Mesenchymal stem cell (in vitro differentiated cells and primary cell): ENCODE data around the gene FANCE.

Experiments
- DNase-seq: peaks from one replicate; pipeline ENCODE4 v3.0.0-alpha.2; 2013
- H2AFZ ChIP-seq: one replicate; pipeline ENCODE4 v1.6.1; 2013; ENCODE audit warnings: low read depth, mild to moderate bottlenecking, control low read depth, inconsistent platforms, low read length, moderate library complexity
- H2AK5ac ChIP-seq: 2 replicates; pipeline ENCODE4 v1.6.1; 2013; ENCODE audit warnings: low read length, moderate library complexity, mild to moderate bottlenecking, inconsistent platforms; ENCODE audit not compliant: severe bottlenecking
- H2BK120ac ChIP-seq: one replicate; pipeline ENCODE4 v1.6.1; 2013; ENCODE audit warnings: low read depth, mild to moderate bottlenecking, inconsistent platforms, low read length, moderate library complexity
- H2BK12ac ChIP-seq, 2 experiments: one replicate each; pipeline ENCODE4 v1.6.1; 2013; ENCODE audit warnings: inconsistent platforms in 2 of 2, low read length in 2 of 2, mild to moderate bottlenecking in 2 of 2, moderate library complexity in 2 of 2, control low read depth in 1 of 2
- H2BK15ac ChIP-seq: one replicate; pipeline ENCODE4 v1.6.1; 2013; ENCODE audit warnings: mild to moderate bottlenecking, low read depth, inconsistent platforms; ENCODE audit not compliant: poor library complexity, severe bottlenecking
- H2BK5ac ChIP-seq: 2 replicates; pipeline ENCODE4 v1.6.1; 2013; ENCODE audit warnings: low read depth, mild to moderate bottlenecking, low read length, control low read depth, inconsistent platforms; ENCODE audit not compliant: poor library complexity, severe bottlenecking
- H3K14ac ChIP-seq, 2 experiments: one replicate each; pipeline ENCODE4 v1.6.1; 2013; ENCODE audit warnings: inconsistent platforms in 2 of 2, low read length in 2 of 2, control low read depth in 1 of 2, mild to moderate bottlenecking in 1 of 2, moderate library complexity in 1 of 2
- H3K18ac ChIP-seq, 2 experiments: one replicate each; pipeline ENCODE4 v1.6.1; 2013; ENCODE audit warnings: inconsistent platforms in 2 of 2, low read length in 2 of 2, control low read depth in 1 of 2, low read depth in 1 of 2, mild to moderate bottlenecking in 1 of 2
- H3K23ac ChIP-seq, 2 experiments: one replicate each; pipeline ENCODE4 v1.6.1; 2013; ENCODE audit warnings: inconsistent platforms in 2 of 2, low read length in 2 of 2, mild to moderate bottlenecking in 2 of 2, moderate library complexity in 2 of 2, control low read depth in 1 of 2
- H3K27ac ChIP-seq: 2 replicates; pipeline ENCODE4 v1.5.1; 2013; ENCODE audit warnings: mild to moderate bottlenecking, moderate library complexity, low read length, control low read depth, inconsistent platforms; ENCODE audit not compliant: poor library complexity, severe bottlenecking
- H3K27me3 ChIP-seq, 2 experiments: 2 replicates each; pipeline versions ENCODE4 v1.6.1 to v1.7.0; 2013; ENCODE audit warnings: low read length in 2 of 2, mild to moderate bottlenecking in 2 of 2, moderate library complexity in 2 of 2, control low read depth in 1 of 2, inconsistent platforms in 1 of 2; ENCODE audit not compliant: control insufficient read depth in 1 of 2, insufficient read depth in 1 of 2
- H3K36me3 ChIP-seq, 2 experiments: 2 replicates each; pipeline versions ENCODE4 v1.6.1 to v1.7.0; 2013; ENCODE audit warnings: low read length in 2 of 2, control low read depth in 1 of 2, inconsistent platforms in 1 of 2, low read depth in 1 of 2, mild to moderate bottlenecking in 1 of 2; ENCODE audit not compliant: insufficient read depth in 2 of 2, control insufficient read depth in 1 of 2
- H3K4ac ChIP-seq, 2 experiments: one replicate each; pipeline ENCODE4 v1.6.1; 2013; ENCODE audit warnings: inconsistent platforms in 2 of 2, low read length in 2 of 2, mild to moderate bottlenecking in 2 of 2, moderate library complexity in 2 of 2, control low read depth in 1 of 2, low read depth in 1 of 2
- H3K4me1 ChIP-seq: 2 replicates; pipeline ENCODE4 v1.6.1; 2013; ENCODE audit warnings: low read depth, low read length, control low read depth; ENCODE audit not compliant: control insufficient read depth, insufficient read depth
- H3K4me2 ChIP-seq: 2 replicates; pipeline ENCODE4 v1.6.1; 2013; ENCODE audit warnings: low read length, mild to moderate bottlenecking, inconsistent platforms; ENCODE audit not compliant: poor library complexity, severe bottlenecking
- H3K4me3 ChIP-seq, 2 experiments: 2 replicates each; pipeline versions ENCODE4 v1.5.1 to v1.7.0; 2013; ENCODE audit warnings: low read length in 2 of 2, mild to moderate bottlenecking in 2 of 2, control low read depth in 1 of 2, low read depth in 1 of 2; ENCODE audit not compliant: insufficient read depth in 1 of 2
- H3K79me1 ChIP-seq: replicated peaks from 2 replicates; pipeline ENCODE4 v1.6.1; 2013; ENCODE audit warnings: mild to moderate bottlenecking, control low read depth, low read length, inconsistent platforms; ENCODE audit not compliant: poor library complexity, severe bottlenecking
- H3K9ac ChIP-seq: 2 replicates; pipeline ENCODE4 v1.7.0; 2013; ENCODE audit warnings: mild to moderate bottlenecking, low read length, moderate library complexity
- H3K9me3 ChIP-seq: 2 replicates; pipeline ENCODE4 v1.7.0; 2013; ENCODE audit warnings: mild to moderate bottlenecking, low read length; ENCODE audit not compliant: control insufficient read depth
- H4K8ac ChIP-seq: one replicate; pipeline ENCODE4 v1.6.1; 2013; ENCODE audit warnings: inconsistent platforms, mild to moderate bottlenecking, low read length, moderate library complexity
- H4K91ac ChIP-seq: one replicate; pipeline ENCODE4 v1.6.1; 2013; ENCODE audit warnings: mild to moderate bottlenecking, low read length, inconsistent platforms
- WGBS: methylation state at CpG from one replicate; pipeline ENCODE4 v1.1.7; 2013; ENCODE audit warnings: mixed read lengths; 5-methylcytosine and 5-hydroxymethylcytosine counted together

FANCE gene

DNA sequence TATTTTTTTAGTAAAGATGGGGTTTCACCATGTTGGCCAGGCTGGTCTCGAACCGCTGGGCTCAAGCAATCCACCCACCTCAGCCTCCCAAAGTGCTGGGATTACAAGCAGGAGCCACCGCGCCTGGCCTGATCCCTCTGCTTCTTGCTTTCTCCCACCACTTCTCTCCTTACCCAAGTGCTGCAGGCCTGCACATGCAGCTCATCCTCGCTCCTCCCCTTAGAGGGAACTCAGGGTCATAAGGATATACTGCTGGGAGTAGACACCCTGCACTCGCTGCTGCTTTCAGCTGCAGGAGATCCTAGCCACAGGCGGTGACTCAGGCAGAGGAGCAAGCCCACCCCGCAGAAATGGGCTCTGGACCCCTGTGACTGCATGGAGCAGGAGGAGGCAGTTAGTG, 40.0 kb upstream of the FANCE start:
- no peak overlapping the region for H3K18ac ChIP-seq
- no peak overlapping the region for H2AFZ ChIP-seq
- no peak overlapping the region for H3K4me3 ChIP-seq
- H2BK12ac ChIP-seq: no peak overlapping the region
- no peak overlapping the region for H3K23ac ChIP-seq
- DNase-seq: no peak
- H3K9ac ChIP-seq: no peak overlapping the region
- H3K27ac ChIP-seq: no peak overlapping the region
- H3K36me3 ChIP-seq: peaks cover 23 to 38% of the 10 kb centered on the region in 2 experiments
- no peak overlapping the region for H2BK120ac ChIP-seq
- H3K79me1 ChIP-seq: peaks cover 6% of the 10 kb centered on the region
- 97% methylated on average over 8 of the region's 8 CpGs for WGBS
- H2AK5ac ChIP-seq: no peak overlapping the region
- H4K91ac ChIP-seq: no peak overlapping the region
- H4K8ac ChIP-seq: no peak overlapping the region
- H3K4me1 ChIP-seq: peaks cover 5% of the 10 kb centered on the region
- no peak overlapping the region for H2BK15ac ChIP-seq
- no peak overlapping the region for H3K4ac ChIP-seq
- H2BK5ac ChIP-seq: no peak overlapping the region
- no peaks in the 10 kb centered on the region for H3K9me3 ChIP-seq
- H3K14ac ChIP-seq: no peak overlapping the region
- no peaks in the 10 kb centered on the region for H3K27me3 ChIP-seq
- no peak overlapping the region for H3K4me2 ChIP-seq

DNA sequence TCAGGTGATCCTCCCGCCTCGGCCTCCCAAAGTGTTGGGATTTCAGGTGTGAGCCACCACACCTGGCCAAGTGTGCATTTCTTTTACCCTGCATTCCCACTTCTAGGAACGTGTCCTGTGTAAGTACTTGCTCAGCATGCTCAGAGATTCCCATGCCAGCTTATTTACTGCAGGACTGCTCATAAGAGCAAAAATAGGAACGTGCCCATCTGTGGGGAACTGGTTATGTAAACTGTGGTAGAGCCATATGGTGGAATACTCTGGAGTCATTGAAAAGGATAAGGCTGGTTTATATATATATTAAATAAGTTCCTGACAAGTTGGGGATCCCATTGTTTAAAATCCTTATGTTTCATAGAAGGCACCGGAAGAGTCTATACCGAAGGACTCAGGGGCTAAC, 38.2 kb upstream of the FANCE start:
- Histone ChIP-seq H3K9me3 (no peaks in the 10 kb centered on the region), H3K4me3 (no peak overlapping the region), H3K27ac (no peak overlapping the region), H3K14ac (no peak overlapping the region), H2BK15ac (no peak overlapping the region), H3K4me2 (no peak overlapping the region), H2BK5ac (no peak overlapping the region), H3K18ac (no peak overlapping the region), H2AK5ac (no peak overlapping the region), H3K36me3 (peaks cover 29 to 48% of the 10 kb centered on the region in 2 experiments), H2AFZ (no peak overlapping the region), H3K79me1 (no peaks in the 10 kb centered on the region), H3K23ac (no peak overlapping the region), H3K4ac (no peak overlapping the region), H3K27me3 (no peaks in the 10 kb centered on the region), H2BK120ac (no peak overlapping the region), H4K91ac (no peak overlapping the region), H2BK12ac (no peak overlapping the region), H3K9ac (no peak overlapping the region), H4K8ac (no peak overlapping the region), H3K4me1 (peaks cover 4% of the 10 kb centered on the region)
- DNase-seq: no peak
- WGBS: 97% methylated on average over 6 of the region's 6 CpGs

DNA sequence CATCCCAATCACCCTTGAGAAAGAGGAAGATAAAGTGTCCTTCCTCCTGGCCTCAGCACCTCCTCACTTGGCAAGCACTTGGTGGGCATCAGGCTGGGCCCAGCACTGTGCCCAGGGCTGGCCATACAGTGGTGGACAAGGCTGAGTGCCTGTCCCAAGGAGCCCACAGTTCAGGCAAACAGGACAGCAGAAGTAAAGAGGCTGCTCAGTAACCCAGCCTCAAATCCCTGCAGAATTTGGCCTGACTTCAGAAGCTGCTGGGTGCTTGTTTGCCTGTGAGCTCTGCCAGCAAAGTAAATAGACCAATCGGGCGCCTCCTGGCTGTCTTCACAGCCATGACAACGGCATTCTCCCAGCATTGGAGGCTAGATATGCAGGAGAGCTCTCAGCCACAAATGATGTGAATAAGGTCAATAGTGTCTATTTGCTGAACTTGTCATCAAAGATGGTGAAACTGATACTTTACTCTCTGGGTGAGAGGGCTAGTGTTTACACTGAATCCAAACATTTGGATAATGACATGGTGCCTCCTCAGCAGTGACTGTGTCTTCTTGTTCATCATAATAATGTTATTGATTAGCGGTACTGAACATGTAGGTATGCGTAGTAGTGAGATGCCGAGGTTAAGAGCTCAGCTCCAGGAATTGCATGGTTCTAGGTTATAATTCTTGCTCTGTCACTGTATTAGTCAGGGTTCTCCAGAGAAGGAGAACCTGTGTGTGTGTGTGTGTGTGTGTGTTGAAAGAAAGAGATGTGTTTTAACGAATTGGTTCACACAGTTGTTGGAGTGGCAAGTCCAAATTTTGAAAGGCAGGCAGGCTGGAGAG, 36.9 kb upstream of the FANCE start:
- no peak overlapping the region for H2BK15ac ChIP-seq
- peaks cover 1% of the 10 kb centered on the region for H3K79me1 ChIP-seq
- peaks cover 35 to 51% of the 10 kb centered on the region in 2 experiments for H3K36me3 ChIP-seq
- peak overlapping the region in 1 of 2 experiments; percentile 20 for H3K4ac ChIP-seq
- no peak overlapping the region for H2BK5ac ChIP-seq
- no peak overlapping the region for H2BK120ac ChIP-seq
- H3K4me2 ChIP-seq: no peak overlapping the region
- no peak overlapping the region for H4K8ac ChIP-seq
- no peak overlapping the region for H3K4me3 ChIP-seq
- peak; percentile 90 for DNase-seq
- no peak overlapping the region for H2AFZ ChIP-seq
- H2BK12ac ChIP-seq: no peak overlapping the region
- H4K91ac ChIP-seq: no peak overlapping the region
- H3K23ac ChIP-seq: no peak overlapping the region
- H3K27ac ChIP-seq: no peak overlapping the region
- no peak overlapping the region for H3K18ac ChIP-seq
- H3K9me3 ChIP-seq: no peaks in the 10 kb centered on the region
- H3K4me1 ChIP-seq: peaks cover 13% of the 10 kb centered on the region
- H3K27me3 ChIP-seq: no peaks in the 10 kb centered on the region
- 60% methylated on average over 7 of the region's 7 CpGs for WGBS
- no peak overlapping the region for H3K14ac ChIP-seq
- no peak overlapping the region for H2AK5ac ChIP-seq
- peak overlapping the region; percentile 20 for H3K9ac ChIP-seq

DNA sequence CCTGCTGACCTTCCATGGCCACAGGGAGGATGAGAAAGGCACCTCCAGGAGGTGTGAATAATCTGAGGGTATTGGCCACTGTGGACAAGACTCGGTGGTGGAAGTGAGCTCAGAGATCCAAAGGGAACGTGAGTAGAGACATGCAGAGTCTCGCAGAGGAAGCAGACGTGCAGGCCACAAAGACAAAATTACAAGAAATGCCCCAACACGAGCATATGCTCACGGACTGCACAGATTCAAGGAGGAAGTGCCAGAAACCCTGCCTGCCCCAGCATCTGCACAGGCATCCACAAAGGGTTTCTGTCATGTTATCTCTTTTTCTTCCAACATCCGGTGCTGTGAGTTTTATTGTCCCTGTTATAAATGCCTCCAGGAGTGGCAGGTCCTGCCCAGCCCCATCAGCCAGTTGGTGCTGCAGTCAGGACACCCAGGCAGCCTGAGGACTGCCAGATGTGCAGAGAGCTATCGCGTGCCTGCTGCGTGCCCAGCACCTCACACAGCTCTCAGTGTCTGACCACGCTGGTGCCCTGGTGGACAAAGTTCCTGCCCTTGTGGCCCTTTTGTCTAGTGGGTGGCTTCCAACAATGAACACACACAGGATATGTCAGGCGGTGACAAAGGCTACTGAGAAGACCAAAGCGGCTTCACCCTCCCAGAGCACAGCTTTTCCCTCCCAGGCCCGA, 34.0 kb upstream of the FANCE start:
- Histone ChIP-seq H2BK15ac (no peak overlapping the region), H3K9me3 (no peaks in the 10 kb centered on the region), H3K79me1 (peaks cover 2% of the 10 kb centered on the region), H3K9ac (no peak overlapping the region), H3K27ac (no peak overlapping the region), H3K36me3 (peaks cover 34 to 42% of the 10 kb centered on the region in 2 experiments), H3K18ac (peak overlapping the region in 1 of 2 experiments; percentile 44), H3K4me1 (peaks cover 13% of the 10 kb centered on the region), H4K91ac (peak overlapping the region; percentile 48), H2AK5ac (no peak overlapping the region), H4K8ac (no peak overlapping the region), H3K4ac (peak overlapping the region in 1 of 2 experiments; percentile 15), H2BK120ac (no peak overlapping the region), H3K4me3 (no peak overlapping the region), H3K4me2 (no peak overlapping the region), H3K23ac (peak overlapping the region in 1 of 2 experiments; percentile 60), H2AFZ (no peak overlapping the region), H3K27me3 (no peaks in the 10 kb centered on the region), H3K14ac (no peak overlapping the region), H2BK12ac (peak overlapping the region; percentile 23 to 59), H2BK5ac (no peak overlapping the region)
- DNase-seq: no peak
- WGBS: 88% methylated on average over 14 of the region's 14 CpGs
